GM21786 (cell line): ENCODE results near the gene CLPSL1.

Experiments used
- ATAC-seq: cut with Tn5 transposase; IDR thresholded peaks from one replicate; pipeline ENCODE4 v1.9.1; 2021; ENCODE audit not compliant: unreplicated experiment

Gene CLPSL1

DNA sequence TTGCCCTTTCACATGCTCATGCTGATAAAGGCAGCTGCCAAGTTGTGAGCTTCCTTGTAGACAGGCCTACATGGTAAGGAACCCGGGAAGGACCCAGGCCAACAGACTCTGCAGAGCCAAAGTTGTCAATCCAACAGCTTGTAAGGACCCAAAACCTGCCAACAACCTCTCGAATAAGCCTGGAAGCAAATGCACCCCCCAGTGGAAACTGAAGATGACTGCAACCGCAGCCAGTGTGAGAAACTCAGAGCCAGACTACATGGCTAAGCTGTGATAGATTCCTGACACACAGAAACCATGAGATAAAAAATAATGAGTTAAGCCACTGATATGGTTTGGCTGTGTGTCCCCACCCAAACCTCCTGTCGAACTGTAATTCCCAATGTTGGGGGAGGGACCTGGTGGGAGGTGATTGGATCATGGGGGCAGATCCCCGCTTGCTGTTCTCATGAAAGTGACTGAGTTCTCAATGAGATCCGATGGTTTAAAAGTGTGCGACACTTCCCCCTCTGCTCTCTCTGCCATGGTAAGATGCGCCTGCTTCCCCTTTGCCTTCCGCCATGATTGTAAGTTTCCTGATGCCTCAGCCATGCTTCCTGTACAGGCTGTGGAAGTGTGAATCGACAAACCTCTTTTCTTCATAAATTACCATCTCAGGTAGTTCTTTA, 23.2 kb upstream of the CLPSL1 start:
- no peak for ATAC-seq

DNA sequence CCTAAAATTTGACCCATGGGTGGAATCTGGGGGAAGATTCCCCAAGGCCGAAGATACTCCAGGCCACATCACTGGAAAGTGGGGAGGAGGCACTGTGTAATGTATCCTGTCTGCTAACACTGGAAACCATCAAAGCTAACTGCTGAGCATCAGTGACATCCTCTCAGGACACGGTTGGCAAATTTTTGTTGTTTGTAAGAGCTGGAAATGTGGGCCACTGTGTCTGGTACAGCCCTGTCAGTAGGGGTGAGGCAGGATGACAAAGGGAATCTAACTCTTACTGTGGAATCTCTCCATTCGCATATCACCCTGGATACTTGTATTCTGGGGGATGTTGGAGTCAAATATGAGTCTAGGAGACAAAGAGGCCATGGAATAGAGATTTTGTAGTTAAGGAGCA, 21.4 kb upstream of the CLPSL1 start:
- ATAC-seq: no peak

DNA sequence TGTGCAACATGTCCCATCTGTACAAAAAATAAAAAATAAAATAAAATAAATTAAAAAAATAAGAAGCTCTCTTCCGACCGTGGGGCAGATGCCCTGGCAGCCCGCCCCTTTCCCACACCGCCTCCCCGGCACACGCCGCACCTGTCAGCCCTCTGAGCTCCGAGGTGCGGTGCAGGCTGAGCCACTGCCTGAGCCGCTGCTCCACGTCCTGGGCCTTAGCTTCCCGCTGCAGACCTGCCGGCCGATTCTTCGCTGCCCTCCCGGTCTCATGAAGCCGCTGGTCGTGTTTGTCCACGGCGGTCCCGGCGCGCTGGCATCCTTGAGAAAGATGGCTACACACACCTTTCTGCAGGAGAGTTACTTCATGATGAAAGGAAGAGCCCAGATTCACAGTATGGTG, 15.1 kb upstream of the CLPSL1 start:
- no peak for ATAC-seq

DNA sequence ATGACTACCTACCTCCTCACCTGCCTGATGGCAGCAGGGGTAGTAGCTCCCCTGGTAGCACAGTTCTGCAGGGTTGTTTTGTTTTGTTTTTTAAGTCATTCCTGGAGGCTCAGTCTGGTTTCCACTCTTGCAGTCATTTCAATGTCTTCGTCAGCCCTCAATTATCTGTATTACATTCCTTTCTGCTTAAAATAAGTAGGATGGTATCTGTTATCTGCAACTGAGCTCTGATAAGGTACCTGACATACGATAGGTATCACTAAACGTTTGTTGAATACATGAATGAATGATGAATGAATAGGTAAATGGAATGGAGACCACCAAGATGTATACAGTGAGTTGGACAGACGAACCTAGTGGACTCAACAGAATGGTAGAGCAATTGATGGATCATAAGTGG, 11.6 kb upstream of the CLPSL1 start:
- ATAC-seq: no peak

DNA sequence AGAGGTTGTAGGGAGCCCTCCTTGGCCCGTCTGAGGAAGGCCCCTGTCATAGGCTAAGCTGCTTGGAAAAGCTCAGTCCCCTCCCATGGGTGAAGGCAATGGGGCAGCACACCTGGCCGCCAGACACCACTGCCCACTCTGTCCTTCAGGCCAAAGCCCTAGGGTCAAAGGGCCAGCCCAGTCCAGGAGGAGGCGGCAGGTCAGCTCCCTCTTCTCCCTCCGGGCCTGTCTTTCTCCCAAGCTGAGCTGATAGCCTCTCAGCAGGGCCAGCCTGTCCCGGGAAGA, 9.5 kb upstream of the CLPSL1 start:
- ATAC-seq: no peak

DNA sequence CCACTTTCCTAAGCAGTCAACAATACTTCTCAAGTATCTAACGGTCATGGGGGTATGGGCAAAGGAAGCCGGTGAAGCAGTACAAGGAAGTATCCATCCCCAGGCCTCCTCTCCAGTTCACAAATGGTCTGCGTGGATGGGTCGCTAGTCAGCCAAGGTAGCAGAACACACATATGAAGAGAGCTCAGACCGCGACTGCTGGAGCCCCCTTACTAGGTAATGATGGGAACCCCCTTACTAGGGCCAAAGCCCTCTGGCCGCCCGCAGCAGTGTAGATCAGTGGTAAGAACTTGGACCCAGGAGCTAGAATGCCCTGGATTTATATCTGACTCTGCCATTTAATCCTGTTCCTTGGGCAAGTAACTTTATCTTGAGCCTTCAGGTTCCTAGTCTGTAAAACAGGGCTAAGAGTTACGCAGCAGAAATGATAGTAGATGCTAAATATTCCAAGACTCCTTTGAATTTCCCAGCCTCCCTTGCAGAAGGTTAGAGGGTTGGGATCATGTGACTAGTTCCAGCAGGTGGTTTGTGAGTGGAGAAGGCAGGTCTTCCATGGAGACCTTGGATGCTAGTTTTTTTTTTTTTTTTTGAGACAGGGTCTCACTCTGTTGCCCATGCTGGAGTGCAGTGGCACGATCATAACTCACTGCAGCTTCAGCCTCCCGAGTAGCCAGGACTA, 6.6 kb upstream of the CLPSL1 start:
- ATAC-seq: no peak

DNA sequence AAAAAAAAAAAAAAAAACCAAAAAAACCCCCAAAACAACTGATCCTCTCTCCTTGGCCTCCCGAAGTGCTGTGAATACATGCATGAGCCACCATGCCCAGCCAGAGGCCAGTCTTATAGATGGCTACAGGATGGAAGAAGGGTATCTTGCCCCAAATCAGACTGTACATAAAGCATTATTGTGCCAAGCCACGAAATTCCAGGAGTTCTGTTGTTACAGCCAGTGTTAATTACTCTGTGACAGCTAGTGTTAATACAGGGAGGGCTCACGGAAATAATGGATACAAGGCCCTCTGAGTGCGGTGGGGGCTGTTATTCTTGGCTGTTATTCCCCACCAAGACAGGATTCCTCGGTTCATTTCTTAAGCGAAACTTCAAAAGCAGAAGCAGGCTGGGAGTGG, 5.8 kb upstream of the CLPSL1 start:
- ATAC-seq: no peak

DNA sequence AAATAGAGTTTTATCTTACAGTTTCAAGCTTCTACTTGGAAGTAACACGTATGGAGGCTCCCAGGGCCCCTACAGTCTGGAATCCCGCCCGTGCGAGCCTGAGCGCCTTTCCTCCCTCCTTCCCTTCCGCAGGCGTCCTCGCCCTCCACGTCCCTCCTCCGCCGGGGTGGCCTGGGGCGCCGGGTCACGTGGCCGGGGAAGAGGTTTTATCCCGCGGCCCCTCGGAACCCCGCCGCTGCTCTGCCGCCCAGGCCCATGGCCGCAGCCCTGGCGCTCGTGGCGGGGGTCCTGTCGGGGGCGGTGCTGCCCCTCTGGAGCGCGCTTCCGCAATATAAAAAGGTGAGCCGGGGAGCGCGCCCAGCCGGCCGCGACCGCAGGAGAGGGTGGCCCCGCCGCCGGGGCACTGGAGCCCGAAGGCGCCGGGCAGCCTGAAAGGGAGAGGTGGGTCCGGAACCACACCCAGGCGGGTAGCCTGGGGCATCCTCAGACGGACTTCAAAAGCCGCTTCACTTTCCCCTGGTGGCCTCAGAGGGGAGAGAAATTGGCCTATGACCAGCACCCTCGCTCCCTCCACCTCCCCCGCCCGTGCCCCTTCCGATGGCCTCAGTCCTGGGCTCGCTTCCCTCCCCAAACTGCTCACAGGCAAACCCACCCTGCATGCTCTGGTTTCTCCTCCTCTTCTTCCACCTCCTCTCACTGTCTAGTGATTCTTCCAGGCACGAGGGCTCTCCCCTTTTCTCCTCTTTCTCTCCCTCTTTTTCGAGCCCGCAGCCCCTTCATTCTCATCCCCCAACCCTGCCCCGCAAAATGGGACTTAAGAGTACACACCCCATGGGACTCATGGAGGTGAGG, 4.2 kb upstream of the CLPSL1 start, which contains the start of gene CLPSL2:
Gene CLPSL2, plus strand, starts transcription at position 235 of the 852 bp plus-strand sequence. Its CDS starts 21 bp downstream, at position 256.
- ATAC-seq: no peak

DNA sequence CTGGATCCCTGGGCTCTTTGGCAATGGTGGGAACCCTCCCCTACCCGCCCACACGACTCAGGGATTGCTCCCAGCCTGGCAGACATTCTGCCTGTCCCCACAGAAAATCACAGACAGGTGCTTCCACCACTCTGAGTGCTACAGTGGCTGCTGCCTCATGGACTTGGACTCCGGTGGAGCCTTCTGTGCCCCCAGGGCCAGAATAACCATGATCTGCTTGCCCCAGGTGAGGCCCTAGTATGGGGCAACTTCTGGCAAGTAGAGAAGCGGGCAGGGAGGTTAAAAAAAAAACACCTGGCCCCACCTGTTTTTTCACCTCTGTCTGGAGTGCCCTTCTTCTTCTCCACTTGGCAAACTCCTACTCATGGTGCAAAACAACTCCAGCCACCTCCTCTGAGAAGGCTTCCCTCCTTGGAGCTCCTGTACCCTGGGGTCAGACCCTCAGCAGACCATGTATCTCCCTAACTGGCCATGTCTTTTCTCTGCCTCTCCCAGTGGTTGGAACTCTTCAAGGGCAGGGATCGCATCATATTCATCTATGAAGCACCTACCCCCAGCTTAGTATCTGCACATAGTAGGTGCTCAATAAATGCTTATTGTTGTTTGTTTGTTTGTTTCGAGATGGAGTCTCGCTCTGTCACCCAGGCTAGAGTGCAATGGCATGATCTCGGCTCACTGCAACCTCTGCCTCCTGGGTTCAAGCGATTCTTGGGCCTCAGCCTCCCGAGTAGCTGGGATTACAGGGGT, 3.3 kb upstream of the CLPSL1 start:
- no peak for ATAC-seq

DNA sequence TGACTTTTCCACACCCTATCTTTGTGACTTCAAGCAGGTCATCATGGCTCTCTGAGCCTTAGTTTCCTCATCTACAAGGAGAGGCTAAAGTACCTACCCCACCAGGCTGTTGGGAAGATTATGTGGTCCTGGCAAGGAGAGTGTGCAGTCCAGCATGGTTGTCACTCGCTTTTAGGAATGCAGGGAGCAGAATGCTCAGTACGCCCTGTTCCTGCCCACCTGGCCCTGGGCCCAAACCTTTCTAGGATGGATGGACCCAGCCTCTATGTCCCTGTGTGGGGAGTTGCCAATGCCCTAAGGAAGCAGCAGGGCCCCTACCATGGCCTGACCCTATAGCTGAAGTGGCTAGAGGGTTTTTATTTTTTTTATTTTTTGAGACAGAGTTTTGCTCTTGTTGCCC, 2.4 kb upstream of the CLPSL1 start:
- no peak for ATAC-seq

DNA sequence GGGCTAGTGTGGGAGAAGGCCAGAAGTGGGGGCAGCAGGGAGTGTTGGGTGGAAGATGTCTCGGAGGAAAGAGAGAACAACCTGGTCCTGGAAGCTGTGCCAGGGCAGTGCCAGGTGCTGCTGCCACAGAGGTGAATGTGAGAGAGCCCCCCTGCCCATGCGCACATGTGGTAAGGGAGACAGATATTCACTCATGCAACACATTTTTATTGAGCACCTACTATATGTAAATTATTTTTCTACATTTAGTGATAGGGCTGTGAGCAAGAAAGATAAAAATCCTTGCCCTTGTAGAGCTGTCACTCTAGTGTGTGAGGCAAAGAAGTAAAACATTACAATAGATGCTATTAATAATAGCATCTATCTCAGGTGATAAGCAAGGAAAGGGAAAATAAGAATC, 471 bp downstream of the CLPSL1 start:
- ATAC-seq: no peak

DNA sequence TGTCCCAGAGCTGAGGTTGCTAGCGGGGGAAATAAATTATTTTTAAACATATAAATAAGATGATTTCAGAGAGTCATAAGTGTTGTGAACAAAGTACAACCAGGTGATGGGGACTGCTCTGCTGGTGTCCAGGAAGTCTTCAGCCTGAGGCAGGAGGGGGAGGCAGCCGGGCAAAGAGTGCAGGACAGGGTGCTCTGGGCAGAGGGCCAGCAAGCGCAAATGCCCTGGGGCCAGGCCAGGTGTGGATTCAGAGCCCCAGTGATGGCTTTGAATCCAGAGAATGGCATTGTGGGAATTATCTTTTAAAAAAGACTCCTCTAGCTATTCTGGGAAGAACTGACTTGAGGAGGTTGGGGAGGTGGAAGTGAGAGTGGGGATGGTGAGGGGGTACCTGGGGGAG, 1.6 kb downstream of the CLPSL1 start:
- no peak for ATAC-seq

DNA sequence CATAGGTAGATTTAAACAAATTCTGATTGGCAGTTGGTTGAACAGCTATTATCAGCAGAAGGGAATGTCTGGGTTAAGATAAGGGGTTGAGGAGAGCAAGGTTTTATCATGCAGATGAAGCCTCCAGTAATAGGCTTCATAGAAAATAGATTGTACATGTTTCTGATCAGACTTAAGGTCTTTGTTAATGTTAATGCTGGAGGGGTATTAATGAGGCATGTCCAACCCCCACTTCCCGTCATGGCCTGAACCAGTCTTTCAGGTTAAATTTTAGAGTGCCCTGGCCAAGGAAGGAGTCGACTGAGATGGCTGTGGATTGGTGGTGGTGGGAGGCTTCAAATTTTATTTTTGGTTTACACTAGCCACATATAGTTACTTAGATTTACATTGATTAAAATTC, 3.4 kb downstream of the CLPSL1 start:
- ATAC-seq: no peak

DNA sequence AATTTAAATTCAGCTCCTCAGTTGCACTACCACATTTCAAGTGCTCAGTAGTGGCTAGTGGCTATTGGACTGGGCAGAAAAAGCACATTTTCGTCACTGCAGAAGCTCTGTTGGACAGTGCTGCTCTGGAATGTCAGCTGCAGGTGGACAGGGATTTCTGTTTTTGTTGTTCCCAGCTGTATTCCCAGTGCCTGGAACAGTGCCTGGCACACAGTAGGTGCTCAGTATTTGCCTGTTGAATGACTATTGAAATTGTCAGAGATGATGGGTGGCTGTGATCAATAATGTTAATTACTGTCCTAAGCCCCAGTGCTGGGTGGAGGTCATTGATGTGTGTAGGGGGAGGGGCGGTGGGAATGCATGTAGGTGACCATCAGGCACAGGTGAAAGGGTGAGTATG, 5.5 kb downstream of the CLPSL1 start:
- no peak for ATAC-seq

DNA sequence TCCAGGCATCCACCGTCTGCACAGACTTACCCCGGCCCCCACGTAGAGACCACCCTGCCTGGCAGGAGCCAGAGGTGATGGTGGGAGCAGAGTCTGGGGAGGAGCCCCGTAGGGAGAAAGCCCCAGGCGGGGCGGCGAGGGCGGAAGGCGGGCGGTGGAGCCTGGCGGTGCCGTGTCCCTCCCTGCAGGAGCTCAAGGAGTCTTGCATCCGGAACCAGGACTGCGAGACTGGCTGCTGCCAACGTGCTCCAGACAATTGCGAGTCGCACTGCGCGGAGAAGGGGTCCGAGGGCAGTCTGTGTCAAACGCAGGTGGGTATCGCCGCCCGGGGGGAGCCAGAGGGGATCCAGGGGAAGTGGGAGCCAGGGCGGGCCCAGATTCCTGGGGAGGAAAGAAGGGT, 6.0 kb downstream of the CLPSL1 start:
- no peak for ATAC-seq

DNA sequence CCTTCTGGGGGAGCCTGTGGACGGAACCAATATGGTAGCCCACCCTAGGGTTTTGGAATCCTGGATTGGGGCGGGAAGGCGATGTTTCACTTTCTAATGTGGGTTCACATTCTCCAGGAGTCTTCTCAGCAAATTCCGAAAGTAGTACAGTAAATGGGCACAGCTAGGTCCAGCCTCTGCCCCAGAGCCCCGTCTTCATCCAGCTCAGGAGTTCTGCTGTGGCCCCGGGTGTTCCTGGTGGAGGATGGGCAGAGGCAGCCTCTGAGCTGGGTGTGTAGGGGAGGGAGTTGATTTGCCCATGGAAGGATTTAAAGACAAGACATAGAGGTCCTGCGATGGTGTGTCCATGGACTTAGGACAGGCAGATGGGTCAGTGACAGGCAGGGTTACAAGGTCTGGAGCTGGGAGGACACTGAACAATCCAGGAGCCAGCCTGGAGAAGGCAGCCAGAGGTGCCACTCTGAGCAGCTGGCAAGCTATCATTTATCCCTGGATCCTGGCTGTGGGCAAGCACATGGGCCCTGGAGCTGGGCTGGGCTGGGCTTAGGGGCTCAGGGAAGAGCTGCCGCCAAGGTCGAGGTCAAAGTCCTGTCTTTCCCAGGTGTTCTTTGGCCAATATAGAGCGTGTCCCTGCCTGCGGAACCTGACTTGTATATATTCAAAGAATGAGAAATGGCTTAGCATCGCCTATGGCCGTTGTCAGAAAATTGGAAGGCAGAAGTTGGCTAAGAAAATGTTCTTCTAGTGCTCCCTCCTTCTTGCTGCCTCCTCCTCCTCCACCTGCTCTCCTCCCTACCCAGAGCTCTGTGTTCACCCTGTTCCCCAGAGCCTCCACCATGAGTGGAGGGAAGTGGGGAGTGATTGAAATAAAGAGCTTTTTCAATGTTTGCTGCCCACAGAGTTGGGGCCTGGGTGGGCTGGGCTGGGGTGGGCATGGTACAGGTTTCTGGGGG, 6.7 kb downstream of the CLPSL1 start:
- no peak for ATAC-seq

DNA sequence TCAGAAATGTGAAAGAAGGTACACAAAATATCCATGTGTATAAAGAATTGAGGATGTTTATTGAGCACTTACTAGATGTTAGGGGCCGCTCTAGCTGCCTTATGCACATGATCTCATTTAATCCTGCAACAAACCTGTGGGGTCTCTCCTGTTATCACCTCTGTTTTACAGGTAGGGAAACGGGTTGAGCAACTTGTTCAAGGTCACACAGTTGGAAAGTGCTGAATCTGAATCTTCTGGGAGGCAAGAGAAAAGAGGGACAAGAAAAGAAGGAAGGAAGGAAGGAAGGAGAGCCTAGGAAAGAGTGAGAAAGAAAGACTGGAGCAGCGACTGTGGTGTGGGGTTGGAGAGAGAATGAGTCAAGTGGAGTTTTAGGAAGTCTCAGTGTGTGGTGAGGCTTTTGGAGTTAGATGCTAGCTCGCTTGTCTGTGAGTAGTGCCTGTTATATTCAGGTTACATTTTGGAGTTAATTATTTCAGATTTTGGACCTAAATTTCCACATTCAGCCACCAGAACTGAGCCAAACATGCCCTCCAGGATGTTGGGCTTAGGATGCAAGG, 7.7 kb downstream of the CLPSL1 start:
- no peak for ATAC-seq

DNA sequence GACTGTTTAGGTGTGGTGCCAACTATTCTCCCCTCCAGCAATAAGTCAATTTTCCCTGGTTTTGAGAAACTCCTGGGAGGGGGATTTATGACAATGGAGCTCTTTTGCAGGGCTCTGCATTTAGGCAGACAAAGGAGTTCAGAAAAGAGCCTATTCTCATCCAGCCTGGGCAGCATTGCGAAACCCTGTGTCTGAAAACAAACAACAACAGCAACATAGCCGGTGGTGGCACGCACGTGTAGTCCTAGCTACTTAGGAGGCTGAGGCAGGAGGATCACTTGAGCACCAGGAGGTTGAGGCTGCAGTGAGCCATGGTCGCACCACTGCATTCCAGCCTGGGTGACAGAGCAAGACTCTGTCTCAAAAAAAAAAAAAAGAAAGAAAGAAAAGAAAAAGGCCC, 9.9 kb downstream of the CLPSL1 start:
- ATAC-seq: no peak

DNA sequence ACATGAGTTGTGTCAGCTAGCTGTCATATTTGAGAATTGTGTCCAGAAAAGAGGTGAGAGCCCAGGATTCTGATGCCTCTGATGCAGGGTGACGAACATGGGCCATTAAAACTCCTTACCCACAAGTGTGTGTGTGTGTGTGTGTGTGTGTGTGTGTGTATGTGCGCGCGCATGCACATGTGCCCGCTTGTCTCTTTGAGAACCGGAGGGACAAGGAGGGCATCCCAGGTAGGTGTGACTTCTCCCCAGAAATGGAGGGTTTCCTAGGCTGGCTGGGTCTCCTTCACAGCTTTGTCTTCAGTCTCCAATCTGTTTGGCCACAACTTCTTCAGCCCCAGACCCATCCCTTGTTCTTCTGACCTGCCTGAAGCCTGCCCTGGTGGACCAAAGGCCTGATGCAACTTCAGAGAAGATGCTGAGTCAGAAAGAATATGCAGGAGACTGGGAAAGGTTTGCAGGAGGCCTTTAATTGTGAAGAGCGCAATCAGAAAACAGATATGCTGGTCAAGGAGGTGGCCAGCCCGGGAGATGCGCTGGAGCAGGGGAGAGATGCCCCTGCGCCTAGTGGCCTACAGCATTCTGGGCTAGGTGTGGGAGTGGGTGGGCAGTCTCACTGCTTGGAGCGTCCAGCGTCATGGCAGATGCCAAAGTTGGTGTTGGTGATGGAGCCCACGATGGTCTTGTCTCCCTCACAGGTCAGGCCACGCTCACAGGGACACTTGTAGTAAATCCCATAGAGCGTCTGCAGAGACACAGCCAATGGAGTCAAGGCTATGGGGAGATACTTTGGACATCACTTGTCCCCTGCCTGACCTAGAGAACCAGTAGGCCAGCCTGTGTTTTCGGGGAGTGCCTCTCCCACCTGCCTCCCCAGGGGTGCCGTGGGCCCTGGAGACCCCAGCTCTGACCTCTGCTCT, 14.0 kb downstream of the CLPSL1 start:
- ATAC-seq: no peak
